Astrocyte (in vitro differentiated cells and primary cell): ENCODE measurements around the gene LAMC1. TPM values are rescaled to one million over a fixed set of nuclear protein-coding genes. Genes with fewer than 3 reads are reported as not detected.

Source experiments
- DNase-seq: peaks from one replicate; pipeline ENCODE4 v3.0.0-alpha.2; 2010; ENCODE audit warnings: low read depth
- FAIRE-seq: peaks from 2 replicates; lab custom pipeline; 2011; peaks lifted over from hg19 to GRCh38; lab: Jason Lieb, UNC
- H2AFZ ChIP-seq: 2 replicates; pipeline ENCODE4 v1.6.0; 2012; ENCODE audit warnings: low read depth, low read length, inconsistent platforms
- H3K27ac ChIP-seq: 2 replicates; pipeline ENCODE4 v1.5.1; 2011; ENCODE audit warnings: low read depth, low read length, inconsistent platforms
- H3K27me3 ChIP-seq: 2 replicates; pipeline ENCODE4 v1.6.0; 2011; ENCODE audit warnings: low read length, inconsistent platforms; ENCODE audit not compliant: insufficient read depth
- H3K36me3 ChIP-seq: 2 replicates; pipeline ENCODE4 v1.5.1; 2011; ENCODE audit warnings: low read length, inconsistent platforms; ENCODE audit not compliant: insufficient read depth
- H3K4me1 ChIP-seq: 2 replicates; pipeline ENCODE4 v1.5.1; 2011; ENCODE audit warnings: low read length, inconsistent platforms; ENCODE audit not compliant: insufficient read depth
- H3K4me2 ChIP-seq: 2 replicates; pipeline ENCODE4 v1.6.0; 2012; ENCODE audit warnings: low read length, inconsistent platforms
- H3K4me3 ChIP-seq: 2 replicates; pipeline ENCODE4 v1.5.1; 2011; ENCODE audit warnings: low read depth, mild to moderate bottlenecking, low read length, inconsistent platforms; ENCODE audit not compliant: insufficient read depth
- H3K79me2 ChIP-seq: 2 replicates; pipeline ENCODE4 v1.6.0; 2012; ENCODE audit warnings: mild to moderate bottlenecking, low read length, inconsistent platforms; ENCODE audit not compliant: insufficient read depth
- H3K9ac ChIP-seq: 2 replicates; pipeline ENCODE4 v1.6.0; 2012; ENCODE audit warnings: mild to moderate bottlenecking, low read length, inconsistent platforms
- H3K9me3 ChIP-seq: 2 replicates; pipeline ENCODE4 v1.5.1; 2012; ENCODE audit warnings: low read depth, mild to moderate bottlenecking, low read length, inconsistent platforms; ENCODE audit not compliant: insufficient read depth
- H4K20me1 ChIP-seq: 2 replicates; pipeline ENCODE4 v1.6.0; 2012; ENCODE audit warnings: low read length, inconsistent platforms; ENCODE audit not compliant: insufficient read depth
- H3K27ac Mint-ChIP-seq: one replicate; pipeline ENCODE4 v1.8.0; 2021; ENCODE audit warnings: mild to moderate bottlenecking, mixed read lengths; ENCODE audit not compliant: unreplicated experiment
- H3K27me3 Mint-ChIP-seq: one replicate; pipeline ENCODE4 v1.8.0; 2021; ENCODE audit warnings: low read depth, mixed read lengths; ENCODE audit not compliant: unreplicated experiment
- H3K36me3 Mint-ChIP-seq: one replicate; pipeline ENCODE4 v1.8.0; 2021; ENCODE audit warnings: low read depth, mixed read lengths; ENCODE audit not compliant: unreplicated experiment
- H3K4me1 Mint-ChIP-seq: one replicate; pipeline ENCODE4 v1.8.0; 2021; ENCODE audit warnings: low read depth, mixed read lengths; ENCODE audit not compliant: unreplicated experiment
- H3K4me3 Mint-ChIP-seq: one replicate; pipeline ENCODE4 v1.8.0; 2021; ENCODE audit warnings: mild to moderate bottlenecking, moderate library complexity, mixed read lengths; ENCODE audit not compliant: unreplicated experiment
- H3K9me3 Mint-ChIP-seq: one replicate; pipeline ENCODE4 v1.8.0; 2021; ENCODE audit warnings: mild to moderate bottlenecking, mixed read lengths; ENCODE audit not compliant: unreplicated experiment
- EZH2 ChIP-seq: IDR thresholded peaks from 2 replicates; pipeline ENCODE4 v1.6.1; 2012; ENCODE audit warnings: mild to moderate bottlenecking, low read length, inconsistent platforms; ENCODE audit not compliant: insufficient read depth
- total RNA-seq: library from RNA; stranded (reverse); gene quantifications from 2 replicates; pipeline ENCODE4 v1.2.1, GENCODE V29; 2021
- TF ChIP-seq, protein P1 (sequence below): IDR thresholded peaks from 2 replicates; pipeline ENCODE4 v1.5.1; 2011; ENCODE audit warnings: low read depth, mild to moderate bottlenecking, inconsistent platforms, low read length, moderate library complexity; ENCODE audit not compliant: insufficient read depth

Gene LAMC1
- total RNA-seq, 1 donor from 2014 or later: 270 TPM

DNA sequence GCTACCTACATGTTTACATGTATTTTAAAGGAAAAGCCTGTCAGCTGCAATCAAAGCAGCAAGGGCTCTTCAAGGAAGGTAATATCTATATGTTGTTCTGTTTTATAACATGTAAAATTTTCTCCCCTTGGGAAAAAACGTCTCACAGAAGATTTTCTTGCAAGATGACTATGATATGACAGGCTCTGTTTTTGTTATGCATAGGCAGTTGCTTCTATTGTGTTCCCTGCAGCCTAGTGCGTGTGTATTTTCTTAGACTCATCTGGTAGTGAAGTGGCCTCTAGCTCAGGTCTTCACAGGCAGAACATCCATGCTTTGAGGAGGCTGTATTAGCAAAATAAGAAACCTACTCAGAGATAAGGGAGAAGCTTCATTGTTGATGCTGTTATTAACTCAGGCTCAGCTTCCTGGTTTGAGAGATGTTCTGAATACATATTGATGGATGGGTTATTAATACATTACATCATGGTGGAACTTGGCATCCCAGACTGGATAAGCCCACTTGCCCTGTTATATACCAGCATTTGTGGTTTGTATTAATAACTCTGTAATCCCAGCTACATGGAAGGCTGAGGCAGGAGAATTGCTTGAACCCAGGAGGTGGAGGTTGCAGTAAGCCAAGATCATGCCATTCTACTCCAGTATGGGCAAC is 35.8 kb downstream of the LAMC1 start:
- FAIRE-seq (no peak), DNase-seq (no peak)
- peak overlapping the region; percentile 61 for H3K9ac ChIP-seq
- TF ChIP-seq, protein P1, sequence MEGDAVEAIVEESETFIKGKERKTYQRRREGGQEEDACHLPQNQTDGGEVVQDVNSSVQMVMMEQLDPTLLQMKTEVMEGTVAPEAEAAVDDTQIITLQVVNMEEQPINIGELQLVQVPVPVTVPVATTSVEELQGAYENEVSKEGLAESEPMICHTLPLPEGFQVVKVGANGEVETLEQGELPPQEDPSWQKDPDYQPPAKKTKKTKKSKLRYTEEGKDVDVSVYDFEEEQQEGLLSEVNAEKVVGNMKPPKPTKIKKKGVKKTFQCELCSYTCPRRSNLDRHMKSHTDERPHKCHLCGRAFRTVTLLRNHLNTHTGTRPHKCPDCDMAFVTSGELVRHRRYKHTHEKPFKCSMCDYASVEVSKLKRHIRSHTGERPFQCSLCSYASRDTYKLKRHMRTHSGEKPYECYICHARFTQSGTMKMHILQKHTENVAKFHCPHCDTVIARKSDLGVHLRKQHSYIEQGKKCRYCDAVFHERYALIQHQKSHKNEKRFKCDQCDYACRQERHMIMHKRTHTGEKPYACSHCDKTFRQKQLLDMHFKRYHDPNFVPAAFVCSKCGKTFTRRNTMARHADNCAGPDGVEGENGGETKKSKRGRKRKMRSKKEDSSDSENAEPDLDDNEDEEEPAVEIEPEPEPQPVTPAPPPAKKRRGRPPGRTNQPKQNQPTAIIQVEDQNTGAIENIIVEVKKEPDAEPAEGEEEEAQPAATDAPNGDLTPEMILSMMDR: no peak
- TF ChIP-seq EZH2: no peak
- no peak overlapping the region for H3K4me2 ChIP-seq
- H3K27me3 Mint-ChIP-seq: no peaks in the 10 kb centered on the region
- no peaks in the 10 kb centered on the region for H3K27me3 ChIP-seq
- H3K4me1 Mint-ChIP-seq: peaks cover 16% of the 10 kb centered on the region
- no peak overlapping the region for H3K27ac Mint-ChIP-seq
- H3K4me3 Mint-ChIP-seq: no peak overlapping the region
- no peaks in the 10 kb centered on the region for H3K36me3 Mint-ChIP-seq
- H3K4me1 ChIP-seq: peaks cover 30% of the 10 kb centered on the region
- no peaks in the 10 kb centered on the region for H3K36me3 ChIP-seq
- no peaks in the 10 kb centered on the region for H3K9me3 ChIP-seq
- H4K20me1 ChIP-seq: peaks cover 77% of the 10 kb centered on the region
- peak overlapping the region; percentile 85 for H3K27ac ChIP-seq
- no peak overlapping the region for H2AFZ ChIP-seq
- no peak overlapping the region for H3K4me3 ChIP-seq
- peaks cover 99% of the 10 kb centered on the region for H3K79me2 ChIP-seq
- no peaks in the 10 kb centered on the region for H3K9me3 Mint-ChIP-seq

DNA sequence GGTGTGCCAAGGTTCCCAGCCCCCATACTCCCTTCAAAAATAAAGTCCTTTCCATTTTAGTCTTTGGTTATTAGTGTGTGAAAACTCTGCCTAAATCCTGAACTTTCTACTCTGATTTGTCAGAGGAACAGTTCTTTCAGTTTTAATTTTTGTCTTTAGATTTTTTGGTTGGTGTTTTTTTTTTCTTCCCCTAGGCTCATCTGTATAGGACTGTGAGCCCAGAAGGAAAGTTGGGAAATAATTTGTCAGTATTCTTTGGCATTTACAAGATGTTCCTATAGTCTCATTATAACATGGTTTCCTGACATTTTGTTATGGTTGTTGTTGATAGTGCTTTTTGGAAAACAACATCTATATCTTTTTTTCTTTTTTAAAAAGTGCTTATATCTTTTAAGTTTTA is 38.0 kb downstream of the LAMC1 start:
- Histone ChIP-seq H3K36me3 (no peaks in the 10 kb centered on the region), H3K27ac (peak overlapping the region; percentile 85), H3K4me2 (peak overlapping the region; percentile 23), H4K20me1 (peaks cover 75% of the 10 kb centered on the region), H3K4me3 (no peak overlapping the region), H2AFZ (no peak overlapping the region), H3K4me1 (peaks cover 30% of the 10 kb centered on the region), H3K9me3 (no peaks in the 10 kb centered on the region), H3K27me3 (no peaks in the 10 kb centered on the region), H3K9ac (peak overlapping the region; percentile 57), H3K79me2 (peaks cover 100% of the 10 kb centered on the region)
- Mint-ChIP-seq H3K36me3 (peaks cover 2% of the 10 kb centered on the region), H3K27ac (no peak overlapping the region), H3K27me3 (no peaks in the 10 kb centered on the region), H3K4me1 (peaks cover 19% of the 10 kb centered on the region), H3K4me3 (no peak overlapping the region), H3K9me3 (no peaks in the 10 kb centered on the region)
- FAIRE-seq: no peak
- TF ChIP-seq, protein P1: no peak
- no peak for TF ChIP-seq EZH2
- no peak for DNase-seq

DNA sequence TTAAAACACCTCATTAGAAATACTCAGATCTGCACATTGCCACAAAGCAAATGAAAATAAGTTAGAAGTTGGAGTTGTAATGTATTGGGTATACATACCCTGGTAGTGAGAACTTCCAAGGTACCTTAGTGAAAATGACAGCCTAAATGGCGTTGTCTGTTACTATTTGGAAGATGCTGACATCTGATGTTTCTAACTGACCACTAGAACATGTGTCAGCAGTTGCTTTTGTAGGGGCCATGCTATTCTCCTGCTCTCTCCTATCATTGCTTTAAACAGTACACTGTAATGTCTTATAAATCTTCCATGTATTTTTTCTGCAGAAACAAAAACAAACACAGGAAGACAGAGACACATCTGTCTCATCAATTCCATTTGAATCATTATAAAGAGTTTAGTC is 40.1 kb downstream of the LAMC1 start:
- Histone ChIP-seq H3K27ac (peak overlapping the region; percentile 20), H3K36me3 (no peaks in the 10 kb centered on the region), H2AFZ (no peak overlapping the region), H3K9ac (peak overlapping the region; percentile 1), H4K20me1 (peaks cover 62% of the 10 kb centered on the region), H3K9me3 (no peaks in the 10 kb centered on the region), H3K4me3 (no peak overlapping the region), H3K27me3 (no peaks in the 10 kb centered on the region), H3K4me1 (peaks cover 30% of the 10 kb centered on the region), H3K79me2 (peaks cover 98% of the 10 kb centered on the region), H3K4me2 (no peak overlapping the region)
- no peak for FAIRE-seq
- TF ChIP-seq, protein P1: no peak
- TF ChIP-seq EZH2: no peak
- peak overlapping the region; percentile 44 for H3K27ac Mint-ChIP-seq
- H3K27me3 Mint-ChIP-seq: no peaks in the 10 kb centered on the region
- H3K36me3 Mint-ChIP-seq: peaks cover 6% of the 10 kb centered on the region
- peaks cover 10% of the 10 kb centered on the region for H3K4me1 Mint-ChIP-seq
- no peak overlapping the region for H3K4me3 Mint-ChIP-seq
- no peaks in the 10 kb centered on the region for H3K9me3 Mint-ChIP-seq
- DNase-seq: no peak
